GM21723 (cell line): ENCODE measurements around the gene ELK4.
A peak's percentile ranks its signal among the peaks of the same experiment; 100 is the strongest.
"Not testable (repeated sequence)": the region's sequence is repeated elsewhere in the genome, so short reads cannot be mapped to it uniquely, and the experiment has no call there.

Experiments
- ATAC-seq: cut with Tn5 transposase; IDR thresholded peaks from one replicate; pipeline ENCODE4 v1.9.1; 2021; ENCODE audit warnings: mild to moderate bottlenecking, moderate library complexity; ENCODE audit not compliant: unreplicated experiment

ELK4 gene

GRCh38 chr1:205664399-205665017 is 32.7 kb upstream of the ELK4 start:
- ATAC-seq = no peak

DNA sequence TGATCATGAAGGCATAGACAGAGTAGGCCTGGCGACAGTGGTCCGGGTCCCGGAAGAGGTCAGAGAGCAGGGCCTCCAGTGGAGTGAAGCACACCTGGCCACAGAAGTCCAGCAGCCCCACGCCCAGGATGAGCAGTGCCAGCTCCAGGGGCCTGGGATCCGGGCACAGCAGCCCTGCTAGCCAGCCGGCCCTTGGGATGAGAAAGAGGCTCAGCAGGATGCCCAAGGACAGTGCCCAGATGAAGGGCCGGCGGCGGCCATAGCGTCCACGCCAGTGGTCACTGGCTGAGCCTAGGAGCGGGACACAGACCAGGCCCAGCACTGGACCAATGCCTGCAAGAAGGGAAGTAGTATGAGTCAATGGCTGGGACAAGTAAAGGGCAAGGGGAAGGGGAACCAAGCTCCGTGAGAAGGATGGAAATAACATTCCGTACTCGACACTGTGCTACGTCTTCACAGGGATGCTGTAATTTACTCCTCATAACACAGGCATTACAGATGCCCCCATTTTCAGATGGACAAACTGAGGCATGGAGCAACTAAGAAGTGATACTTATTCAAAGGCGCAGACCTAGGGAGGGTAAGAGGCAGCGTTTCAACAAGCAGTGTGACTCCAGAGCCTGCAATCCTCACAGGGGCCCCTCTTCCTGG is 31.6 kb upstream of the ELK4 start:
- ATAC-seq = no peak

DNA sequence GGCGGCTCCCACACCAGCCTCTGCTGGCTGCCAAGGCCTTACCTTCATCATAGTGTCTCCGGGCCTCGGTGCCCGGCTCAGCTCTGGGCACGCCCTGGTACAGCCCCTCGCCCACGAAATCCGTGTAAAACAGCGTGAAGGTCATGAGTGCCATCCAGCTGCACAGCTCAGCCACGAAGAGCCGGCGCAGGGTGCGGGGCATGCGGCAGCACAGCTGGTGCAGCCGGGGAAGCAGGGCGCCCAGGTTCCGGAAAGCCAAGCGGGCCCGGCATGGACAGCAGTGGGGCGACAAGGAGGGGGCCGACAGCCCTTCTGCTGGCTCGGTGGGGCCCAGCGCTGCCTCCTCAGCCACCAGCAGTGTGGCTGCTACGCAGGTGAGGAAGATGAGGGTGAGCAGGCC is 31.0 kb upstream of the ELK4 start:
- ATAC-seq = no peak

- no peak for ATAC-seq
Observed at GRCh38 chr1:205662135-205662738, 30.4 kb upstream of the ELK4 start.

- no peak for ATAC-seq
Observed at GRCh38 chr1:205661429-205662134, 29.8 kb upstream of the ELK4 start.

GRCh38 chr1:205660361-205660760 is 28.6 kb upstream of the ELK4 start:
- ATAC-seq = no peak

DNA sequence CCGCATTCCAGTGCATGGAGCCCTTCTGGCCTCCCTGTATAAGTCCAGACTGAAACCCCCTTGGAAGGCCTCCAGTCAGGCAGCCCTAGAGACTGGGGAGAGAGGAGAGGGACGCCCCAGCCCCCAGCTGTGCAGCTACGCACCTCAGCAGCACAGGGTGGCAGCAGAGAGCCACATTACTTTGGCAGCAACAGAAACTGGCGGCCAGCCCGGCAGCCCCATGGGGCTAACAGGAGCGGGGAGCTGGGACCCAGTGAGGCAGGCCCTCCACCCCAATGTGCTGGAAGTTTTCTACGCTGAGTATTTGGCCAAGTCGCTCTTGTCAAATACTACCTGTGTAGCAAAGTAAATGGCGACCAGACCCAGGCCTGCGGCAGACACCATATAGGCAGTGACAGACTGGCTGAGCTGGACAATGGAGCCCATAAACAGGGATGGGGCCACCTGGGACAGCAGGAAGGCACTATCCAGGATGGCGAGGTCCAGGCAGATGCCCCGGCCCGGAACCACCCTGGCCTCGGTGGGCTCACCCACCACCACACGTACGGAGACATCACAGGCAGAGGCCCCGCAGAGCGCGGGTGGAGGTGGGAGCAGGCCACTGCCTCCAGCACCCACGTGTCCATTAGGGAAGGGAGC is 27.3 kb upstream of the ELK4 start:
- ATAC-seq = no peak

- ATAC-seq = no peak
Observed at GRCh38 chr1:205656236-205656635, 24.4 kb upstream of the ELK4 start.

DNA sequence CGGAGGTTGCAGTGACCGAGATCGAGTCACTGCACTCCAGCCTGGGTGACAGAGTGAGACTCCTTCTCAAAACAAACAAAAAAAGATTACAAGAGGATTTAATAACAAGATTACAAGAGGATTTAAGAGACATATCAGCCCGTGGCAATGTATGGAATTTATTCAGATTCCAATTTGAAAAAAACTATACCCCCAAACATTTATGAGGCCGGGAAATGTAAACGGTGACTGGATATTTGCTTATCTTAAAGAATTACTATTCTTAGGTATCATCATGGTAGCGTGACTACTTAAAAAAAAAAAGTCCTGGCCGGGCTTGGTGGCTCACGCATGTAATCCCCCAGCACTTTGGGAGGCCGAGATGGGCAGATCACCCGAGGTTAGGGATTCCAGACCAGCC is 21.2 kb upstream of the ELK4 start:
- no peak for ATAC-seq

DNA sequence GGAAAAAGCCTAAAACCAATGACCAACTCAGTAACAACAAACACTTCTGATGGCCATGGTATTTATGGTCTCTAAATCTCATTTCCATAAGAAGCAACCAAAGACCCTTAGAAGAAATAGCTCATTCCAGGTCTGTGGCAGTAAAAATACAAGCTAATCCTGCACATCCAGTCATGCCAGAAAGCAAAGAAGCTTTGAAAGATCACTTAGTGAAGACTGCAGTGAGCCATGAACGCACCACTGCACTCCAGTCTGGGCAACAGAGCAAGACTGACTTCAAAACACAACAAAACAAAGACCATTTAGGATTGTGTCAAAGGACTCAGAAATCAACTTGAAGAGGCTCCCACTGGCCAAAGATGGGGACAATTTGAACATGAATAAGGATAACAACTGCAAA is 18.4 kb upstream of the ELK4 start:
- no peak for ATAC-seq

DNA sequence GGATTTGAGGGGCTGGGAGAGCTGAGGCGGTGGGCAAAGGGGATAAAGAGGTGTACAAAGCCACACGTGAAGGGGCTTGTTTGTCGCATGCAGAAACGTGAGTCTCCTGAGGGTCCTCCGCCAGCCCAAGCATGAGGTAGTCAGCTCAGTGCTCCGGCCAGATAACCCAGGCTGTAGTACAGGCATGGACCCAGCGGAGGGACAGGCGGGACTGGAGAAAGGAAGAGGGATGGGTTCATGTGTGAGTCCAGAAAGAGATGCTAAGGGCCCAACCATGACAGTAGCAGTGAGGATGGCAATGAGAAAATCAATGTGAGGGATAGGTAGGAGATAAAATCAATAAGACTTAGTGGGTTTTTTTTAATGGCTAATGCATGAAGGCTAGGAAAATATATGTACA is 13.7 kb upstream of the ELK4 start:
- no peak for ATAC-seq

GRCh38 chr1:205642679-205643307 is 11.0 kb upstream of the ELK4 start:
- no peak for ATAC-seq

- ATAC-seq = no peak
Observed at GRCh38 chr1:205639567-205639966, 7.8 kb upstream of the ELK4 start.

DNA sequence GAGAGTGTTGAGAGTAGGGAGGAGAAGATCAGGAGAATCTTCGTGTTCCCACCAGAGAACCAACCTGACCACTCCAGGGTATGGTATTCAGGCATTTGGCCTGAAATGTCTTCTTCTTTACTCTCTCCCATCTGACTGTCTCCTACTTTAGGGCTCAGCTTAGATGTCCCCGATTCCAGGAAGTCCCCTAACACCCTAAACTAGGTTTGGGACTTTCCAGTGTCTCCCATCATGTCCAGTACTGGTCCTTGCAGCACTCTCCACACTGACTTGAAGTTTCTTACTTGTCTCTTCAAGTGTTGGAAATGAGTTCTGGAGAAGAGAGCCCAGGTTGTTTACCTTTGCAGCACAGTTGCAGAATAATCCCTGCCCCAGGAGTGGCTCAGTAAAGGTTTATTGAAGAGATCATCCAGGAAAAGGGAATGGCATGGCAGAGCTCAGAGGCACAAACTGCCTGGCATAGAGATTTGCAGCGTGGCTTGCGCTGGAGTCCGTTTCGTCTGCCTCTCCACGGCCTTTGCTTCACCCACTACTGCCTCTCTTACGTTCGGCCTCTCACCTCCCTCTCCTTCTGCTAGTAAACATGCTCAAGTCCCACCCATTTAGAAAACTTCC is 6.2 kb upstream of the ELK4 start:
- no peak for ATAC-seq

DNA sequence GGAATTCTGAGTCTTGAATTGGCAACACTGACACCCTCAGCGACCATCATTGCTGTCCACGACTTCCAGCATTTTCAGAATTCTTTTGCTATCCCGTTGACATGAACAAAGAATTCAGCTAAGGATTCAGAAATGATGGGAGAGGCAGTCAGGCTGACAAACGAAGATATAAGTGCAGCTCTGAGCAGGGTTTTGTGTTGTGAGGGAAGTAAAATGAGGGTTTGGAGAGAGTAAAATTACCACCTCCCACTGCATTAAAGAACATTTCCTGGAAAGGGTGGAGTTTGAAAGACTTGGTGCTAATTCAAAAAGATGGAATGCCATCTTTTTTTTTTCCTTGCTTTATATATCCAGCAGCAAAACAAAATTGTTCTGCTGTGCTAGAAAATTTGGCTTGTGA is 4.9 kb upstream of the ELK4 start:
- ATAC-seq = no peak

- not testable (repeated sequence) for ATAC-seq
Observed at GRCh38 chr1:205636138-205636530, 4.3 kb upstream of the ELK4 start.

- no peak for ATAC-seq
Observed at GRCh38 chr1:205633421-205633976, 1.7 kb upstream of the ELK4 start.

DNA sequence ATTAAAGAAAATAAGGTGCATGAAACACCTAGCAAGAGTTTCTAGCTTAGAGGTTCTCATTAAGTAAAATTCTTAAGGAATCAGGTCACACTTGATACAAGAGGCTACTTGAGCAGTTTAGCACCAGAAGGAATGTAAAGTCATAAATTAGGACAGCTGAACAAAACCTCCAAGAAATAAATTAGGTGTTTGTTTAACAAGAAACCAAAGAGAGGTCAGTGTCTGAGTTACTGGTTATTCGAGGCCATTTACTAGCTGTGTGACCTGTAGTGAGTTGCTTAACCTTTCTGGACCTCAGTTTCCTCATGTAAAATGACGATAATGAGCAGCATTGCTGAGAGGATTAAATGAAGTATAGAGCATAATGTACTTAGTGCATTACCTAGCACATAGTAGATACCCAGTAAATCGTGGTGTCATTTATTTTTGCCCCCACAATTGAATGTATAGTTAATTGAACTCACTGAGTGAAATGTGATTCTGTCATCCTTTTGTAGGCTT is 908 bp upstream of the ELK4 start:
- ATAC-seq = no peak

- peak; percentile 66 for ATAC-seq
Observed at GRCh38 chr1:205631010-205631767, 622 bp downstream of the ELK4 start.
